Measurements from ENCODE around the gene TBC1D12. TPM values are rescaled to one million over a fixed set of nuclear protein-coding genes. Genes with fewer than 3 reads are reported as not detected.

Gene TBC1D12
- total and polyA plus RNA-seq, 7 donors = 1.5 to 5.4 (median 5.0) TPM

GRCh38 chr10:94432443-94432842, 30.1 kb downstream of the TBC1D12 start:
- H3K9me3 ChIP-seq = peaks cover 14% of the 10 kb centered on the region
- peaks cover 6% of the 10 kb centered on the region for H3K4me1 ChIP-seq
- no peaks in the 10 kb centered on the region for H3K36me3 ChIP-seq (ENCODE audit: insufficient read depth in 1 of 2, low read depth in 1 of 2)
- ATAC-seq (no peak), DNase-seq (no peak)
- no peak overlapping the region for H3K4me3 ChIP-seq
- no peaks in the 10 kb centered on the region for H3K27me3 ChIP-seq (ENCODE audit: insufficient read depth in 3 of 3, low read length in 2 of 3)
- intact Hi-C loops (cut with DNase I) = no loop called here
- TF ChIP-seq CTCF (IDR thresholded peaks at IDR 0.05) = no peak
- H3K27ac ChIP-seq = no peak overlapping the region

DNA sequence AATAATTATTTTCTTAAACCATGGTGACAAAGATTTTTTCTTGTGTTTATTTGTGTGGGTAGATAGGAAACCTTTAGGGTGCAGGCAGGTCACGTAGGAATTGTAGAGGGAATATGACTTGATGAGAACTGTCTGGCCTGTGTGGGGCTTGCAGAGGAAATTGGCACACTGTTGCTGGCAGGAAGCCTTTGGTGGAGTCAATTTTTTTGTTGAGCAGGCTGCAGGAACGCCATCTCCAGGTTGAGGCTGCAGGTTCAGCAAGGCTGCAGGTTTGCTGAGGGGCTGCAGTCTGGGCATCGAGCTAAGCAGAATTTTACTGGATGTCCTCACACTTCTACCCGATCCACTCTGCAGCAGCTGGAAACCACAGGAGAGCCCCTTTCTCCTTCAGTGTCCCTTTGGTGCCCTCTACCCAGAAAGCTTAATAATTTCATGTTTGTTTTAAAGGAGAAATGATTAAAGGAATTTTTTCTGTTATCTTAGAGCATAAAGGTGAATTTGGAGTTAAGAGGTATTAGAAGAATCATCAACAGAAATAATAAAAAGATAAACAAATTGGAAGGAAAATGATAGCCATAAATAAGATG, 37.0 kb downstream of the TBC1D12 start:
- no peaks in the 10 kb centered on the region for H3K27me3 ChIP-seq (ENCODE audit: insufficient read depth in 3 of 3, low read length in 2 of 3)
- TF ChIP-seq CTCF (IDR thresholded peaks at IDR 0.05) = no peak
- DNase-seq = peak in 1 of 2 donors; percentile 49
- H3K9me3 ChIP-seq = peaks cover 19% of the 10 kb centered on the region
- H3K27ac ChIP-seq = no peak overlapping the region
- H3K36me3 ChIP-seq (ENCODE audit: insufficient read depth in 1 of 2, low read depth in 1 of 2) = no peaks in the 10 kb centered on the region
- peaks cover 3% of the 10 kb centered on the region for H3K4me1 ChIP-seq
- H3K4me3 ChIP-seq = no peak overlapping the region
- 30 to 38% (median 33%) methylated on average over 4 of the region's 4 CpGs for WGBS, 3 donors
- peak in 1 of 4 donors; percentile 27 for ATAC-seq
- intact Hi-C loops (cut with DNase I) = no loop called here

DNA sequence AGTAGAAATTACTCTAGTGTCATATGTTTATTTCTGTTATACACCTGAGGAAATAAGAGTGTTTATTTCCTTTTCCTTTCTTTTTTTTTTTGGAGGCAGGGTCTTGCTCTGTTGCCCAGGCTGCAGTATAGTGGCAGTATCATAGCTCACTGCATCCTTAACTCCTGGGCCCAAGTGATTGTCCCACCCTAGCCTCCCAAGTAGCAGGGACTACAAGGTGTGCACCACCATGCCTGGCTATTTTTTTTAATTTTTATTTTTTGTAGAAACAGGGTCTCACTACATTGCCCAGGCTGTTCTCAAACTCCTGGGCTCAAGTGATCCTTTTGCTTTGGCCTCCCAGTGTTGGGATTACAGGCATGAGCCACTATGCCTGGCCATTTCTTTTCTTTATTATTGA, 37.8 kb downstream of the TBC1D12 start:
- ATAC-seq = no peak
- intact Hi-C loops (cut with DNase I) = loop anchor here (5.0 to 10.0 kb wide), 4 partner anchors 38 to 523 kb away; partner anchors contain the start of genes NOC3L (in 1 of the 2) and TBC1D12 (in 1 of the 2)

GRCh38 chr10:94443047-94443446, 40.7 kb downstream of the TBC1D12 start:
- intact Hi-C loops (cut with DNase I) = loop anchor here (5.0 to 10.0 kb wide), 4 partner anchors 41 to 526 kb away; partner anchors contain the start of genes NOC3L (in 1 of the 2) and TBC1D12 (in 1 of the 2)
- TF ChIP-seq CTCF (IDR thresholded peaks at IDR 0.05) = no peak
- ATAC-seq = no peak

More for the DNA sequence above, 37.8 kb downstream of the TBC1D12 start:
- no peaks in the 10 kb centered on the region for H3K27me3 ChIP-seq (ENCODE audit: insufficient read depth in 3 of 3, low read length in 2 of 3)
- no peak for DNase-seq
- H3K27ac ChIP-seq = no peak overlapping the region
- no peak for TF ChIP-seq CTCF (IDR thresholded peaks at IDR 0.05)
- H3K36me3 ChIP-seq (ENCODE audit: insufficient read depth in 1 of 2, low read depth in 1 of 2) = no peaks in the 10 kb centered on the region
- no peak overlapping the region for H3K4me3 ChIP-seq
- peaks cover 3% of the 10 kb centered on the region for H3K4me1 ChIP-seq
- peaks cover 19% of the 10 kb centered on the region for H3K9me3 ChIP-seq

DNA sequence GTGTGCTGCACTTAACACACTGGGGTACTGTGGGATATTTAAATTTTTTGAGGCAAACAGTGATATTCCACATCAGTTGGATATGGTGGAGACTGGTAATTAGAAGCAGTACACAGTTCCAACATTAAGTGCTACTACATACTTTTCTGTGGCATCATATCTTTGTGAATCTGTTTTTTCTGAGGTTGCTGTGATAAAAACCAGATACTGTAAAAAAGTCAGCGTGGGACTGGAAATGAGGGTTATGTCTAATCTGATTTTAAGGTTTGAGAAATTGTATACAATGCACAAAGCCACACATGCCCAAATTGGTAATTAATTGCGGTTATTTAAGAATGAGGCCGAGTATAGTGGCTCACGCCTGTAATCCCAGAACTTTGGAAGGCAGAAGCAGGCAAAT, 41.2 kb downstream of the TBC1D12 start:
- ATAC-seq = no peak
- Histone ChIP-seq H3K4me3 (no peak overlapping the region), H3K9me3 (no peaks in the 10 kb centered on the region), H3K27me3 (ENCODE audit: insufficient read depth in 3 of 3, low read length in 2 of 3) (no peaks in the 10 kb centered on the region), H3K36me3 (ENCODE audit: insufficient read depth in 1 of 2, low read depth in 1 of 2) (no peaks in the 10 kb centered on the region), H3K4me1 (peaks cover 3% of the 10 kb centered on the region), H3K27ac (no peak overlapping the region)
- no peak for DNase-seq
- intact Hi-C loops (cut with DNase I) = loop anchor here (5.0 to 10.0 kb wide), 4 partner anchors 41 to 526 kb away; partner anchors contain the start of genes NOC3L (in 1 of the 2) and TBC1D12 (in 1 of the 2)
- TF ChIP-seq CTCF (IDR thresholded peaks at IDR 0.05) = no peak
- 78 to 86% (median 83%) methylated on average over 4 of the region's 4 CpGs for WGBS, 3 donors

More at GRCh38 chr10:94443047-94443446, 40.7 kb downstream of the TBC1D12 start:
- Histone ChIP-seq H3K9me3 (no peaks in the 10 kb centered on the region), H3K27ac (no peak overlapping the region), H3K36me3 (ENCODE audit: insufficient read depth in 1 of 2, low read depth in 1 of 2) (no peaks in the 10 kb centered on the region), H3K4me3 (no peak overlapping the region), H3K27me3 (ENCODE audit: insufficient read depth in 3 of 3, low read length in 2 of 3) (no peaks in the 10 kb centered on the region), H3K4me1 (peaks cover 3% of the 10 kb centered on the region)
- WGBS, 3 donors = 70 to 84% (median 79%) methylated on average over 2 of the region's 2 CpGs
- no peak for DNase-seq

All from psoas muscle (tissue), 8 donors.